ENCODE measurements around the gene PARP12. TPM values are rescaled to one million over a fixed set of nuclear protein-coding genes. Genes with fewer than 3 reads are reported as not detected.

PARP12 gene
- total and polyA plus RNA-seq, 5 donors, result 9.4 to 21.6 (median 11.0) TPM

- Histone ChIP-seq H3K27ac (ENCODE audit: low read length) (no peak overlapping the region), H3K4me1 (ENCODE audit: control insufficient read depth, insufficient read depth, low read length) (no peaks in the 10 kb centered on the region), H3K9me3 (ENCODE audit: control insufficient read depth, low read length) (no peaks in the 10 kb centered on the region), H3K4me3 (ENCODE audit: low read length) (no peak overlapping the region), H3K27me3 (ENCODE audit: control insufficient read depth, insufficient read depth) (no peaks in the 10 kb centered on the region)
- ATAC-seq (peak in 1 of 2 donors; percentile 54), DNase-seq (no peak)
- WGBS, result 46% methylated on average over 6 of the region's 6 CpGs
- intact Hi-C loops (cut with DNase I), result no loop called here
Measured at GRCh38 chr7:140079121-140079536, 16.4 kb upstream of the PARP12 start.

GRCh38 chr7:140078392-140078791, 15.6 kb upstream of the PARP12 start:
- 77% methylated on average over 13 of the region's 13 CpGs for WGBS
- Histone ChIP-seq H3K4me1 (ENCODE audit: control insufficient read depth, insufficient read depth, low read length) (no peaks in the 10 kb centered on the region), H3K9me3 (ENCODE audit: control insufficient read depth, low read length) (no peaks in the 10 kb centered on the region), H3K27me3 (ENCODE audit: control insufficient read depth, insufficient read depth) (no peaks in the 10 kb centered on the region), H3K4me3 (ENCODE audit: low read length) (no peak overlapping the region), H3K27ac (ENCODE audit: low read length) (no peak overlapping the region)
- intact Hi-C loops (cut with DNase I), result no loop called here
- peak in 1 of 3 donors; percentile 37 for DNase-seq
- ATAC-seq, result no peak

GRCh38 chr7:140074780-140075179, 12.0 kb upstream of the PARP12 start:
- no peaks in the 10 kb centered on the region for H3K9me3 ChIP-seq (ENCODE audit: control insufficient read depth, low read length)
- intact Hi-C loops (cut with DNase I), result no loop called here
- H3K27me3 ChIP-seq (ENCODE audit: control insufficient read depth, insufficient read depth), result no peaks in the 10 kb centered on the region
- H3K27ac ChIP-seq (ENCODE audit: low read length), result no peak overlapping the region
- DNase-seq (no peak), ATAC-seq (no peak)
- WGBS, result 81% methylated on average over 6 of the region's 6 CpGs
- no peak overlapping the region for H3K4me3 ChIP-seq (ENCODE audit: low read length)
- H3K4me1 ChIP-seq (ENCODE audit: control insufficient read depth, insufficient read depth, low read length), result no peaks in the 10 kb centered on the region

- DNase-seq (no peak), ATAC-seq (no peak)
- no peaks in the 10 kb centered on the region for H3K4me1 ChIP-seq (ENCODE audit: control insufficient read depth, insufficient read depth, low read length)
- no peak overlapping the region for H3K4me3 ChIP-seq (ENCODE audit: low read length)
- H3K27me3 ChIP-seq (ENCODE audit: control insufficient read depth, insufficient read depth), result no peaks in the 10 kb centered on the region
- intact Hi-C loops (cut with DNase I), result no loop called here
- H3K9me3 ChIP-seq (ENCODE audit: control insufficient read depth, low read length), result no peaks in the 10 kb centered on the region
- no peak overlapping the region for H3K27ac ChIP-seq (ENCODE audit: low read length)
Measured at GRCh38 chr7:140070546-140070945, 7.8 kb upstream of the PARP12 start.

- intact Hi-C loops (cut with DNase I), result no loop called here
- no peaks in the 10 kb centered on the region for H3K4me1 ChIP-seq (ENCODE audit: control insufficient read depth, insufficient read depth, low read length)
- 93% methylated on average over 4 of the region's 4 CpGs for WGBS
- H3K4me3 ChIP-seq (ENCODE audit: low read length), result no peak overlapping the region
- DNase-seq (no peak), ATAC-seq (no peak)
- no peak overlapping the region for H3K27ac ChIP-seq (ENCODE audit: low read length)
- no peaks in the 10 kb centered on the region for H3K27me3 ChIP-seq (ENCODE audit: control insufficient read depth, insufficient read depth)
- no peaks in the 10 kb centered on the region for H3K9me3 ChIP-seq (ENCODE audit: control insufficient read depth, low read length)
Measured at GRCh38 chr7:140069298-140069949, 6.7 kb upstream of the PARP12 start.

GRCh38 chr7:140068033-140068432, 5.3 kb upstream of the PARP12 start:
- Histone ChIP-seq H3K4me3 (ENCODE audit: low read length) (no peak overlapping the region), H3K4me1 (ENCODE audit: control insufficient read depth, insufficient read depth, low read length) (no peaks in the 10 kb centered on the region), H3K27ac (ENCODE audit: low read length) (no peak overlapping the region), H3K9me3 (ENCODE audit: control insufficient read depth, low read length) (no peaks in the 10 kb centered on the region), H3K27me3 (ENCODE audit: control insufficient read depth, insufficient read depth) (no peaks in the 10 kb centered on the region)
- no peak for ATAC-seq
- WGBS, result 70% methylated on average over 2 of the region's 2 CpGs
- no peak for DNase-seq
- intact Hi-C loops (cut with DNase I), result no loop called here

GRCh38 chr7:140067052-140067451, 4.3 kb upstream of the PARP12 start:
- Histone ChIP-seq H3K4me3 (ENCODE audit: low read length) (no peak overlapping the region), H3K4me1 (ENCODE audit: control insufficient read depth, insufficient read depth, low read length) (no peaks in the 10 kb centered on the region), H3K9me3 (ENCODE audit: control insufficient read depth, low read length) (no peaks in the 10 kb centered on the region), H3K27ac (ENCODE audit: low read length) (no peak overlapping the region), H3K27me3 (ENCODE audit: control insufficient read depth, insufficient read depth) (no peaks in the 10 kb centered on the region)
- WGBS, result 72% methylated on average over 2 of the region's 2 CpGs
- DNase-seq (no peak), ATAC-seq (no peak)
- intact Hi-C loops (cut with DNase I), result no loop called here

- DNase-seq, result peak; percentile 50 to 73 (median 68)
- intact Hi-C loops (cut with DNase I), result no loop called here
- WGBS, result 23% methylated on average over 32 of the region's 32 CpGs
- Histone ChIP-seq H3K27me3 (ENCODE audit: control insufficient read depth, insufficient read depth) (no peaks in the 10 kb centered on the region), H3K4me1 (ENCODE audit: control insufficient read depth, insufficient read depth, low read length) (peaks cover 23% of the 10 kb centered on the region), H3K4me3 (ENCODE audit: low read length) (peak overlapping the region; percentile 77), H3K9me3 (ENCODE audit: control insufficient read depth, low read length) (no peaks in the 10 kb centered on the region), H3K27ac (ENCODE audit: low read length) (peak overlapping the region; percentile 82)
- ATAC-seq, result peak; percentile 17 to 31
Measured at GRCh38 chr7:140062118-140062527, 628 bp downstream of the PARP12 start.

- DNase-seq (no peak), ATAC-seq (no peak)
- peak overlapping the region; percentile 77 for H3K4me3 ChIP-seq (ENCODE audit: low read length)
- 87% methylated on average over 2 of the region's 2 CpGs for WGBS
- H3K9me3 ChIP-seq (ENCODE audit: control insufficient read depth, low read length), result no peaks in the 10 kb centered on the region
- peaks cover 23% of the 10 kb centered on the region for H3K4me1 ChIP-seq (ENCODE audit: control insufficient read depth, insufficient read depth, low read length)
- intact Hi-C loops (cut with DNase I), result no loop called here
- H3K27me3 ChIP-seq (ENCODE audit: control insufficient read depth, insufficient read depth), result no peaks in the 10 kb centered on the region
- H3K27ac ChIP-seq (ENCODE audit: low read length), result peak overlapping the region; percentile 82
Measured at GRCh38 chr7:140061607-140061930, 1.2 kb downstream of the PARP12 start.

GRCh38 chr7:140060788-140061606, 1.8 kb downstream of the PARP12 start:
- intact Hi-C loops (cut with DNase I), result no loop called here
- DNase-seq, result peak; percentile 78 to 84 (median 84)
- H3K9me3 ChIP-seq (ENCODE audit: control insufficient read depth, low read length), result no peaks in the 10 kb centered on the region
- 38% methylated on average over 11 of the region's 11 CpGs for WGBS
- H3K4me1 ChIP-seq (ENCODE audit: control insufficient read depth, insufficient read depth, low read length), result peaks cover 23% of the 10 kb centered on the region
- ATAC-seq, result peak; percentile 50 to 69
- H3K27me3 ChIP-seq (ENCODE audit: control insufficient read depth, insufficient read depth), result no peaks in the 10 kb centered on the region
- peak overlapping the region; percentile 78 for H3K27ac ChIP-seq (ENCODE audit: low read length)
- no peak overlapping the region for H3K4me3 ChIP-seq (ENCODE audit: low read length)

GRCh38 chr7:140060243-140060630, 2.5 kb downstream of the PARP12 start:
- Histone ChIP-seq H3K4me3 (ENCODE audit: low read length) (no peak overlapping the region), H3K4me1 (ENCODE audit: control insufficient read depth, insufficient read depth, low read length) (peaks cover 23% of the 10 kb centered on the region), H3K27ac (ENCODE audit: low read length) (peak overlapping the region; percentile 78), H3K9me3 (ENCODE audit: control insufficient read depth, low read length) (no peaks in the 10 kb centered on the region), H3K27me3 (ENCODE audit: control insufficient read depth, insufficient read depth) (no peaks in the 10 kb centered on the region)
- peak in 1 of 3 donors; percentile 38 for DNase-seq
- no peak for ATAC-seq
- intact Hi-C loops (cut with DNase I), result no loop called here
- 87% methylated on average over 3 of the region's 3 CpGs for WGBS

Data from right cardiac atrium (tissue), 5 donors.